ENCODE results near the gene ALOX5AP. TPM values are rescaled to one million over a fixed set of nuclear protein-coding genes. Genes with fewer than 3 reads are reported as not detected.

ALOX5AP gene
- polyA plus RNA-seq, 2 of the 4 experiments (the other 2 are of a cell fraction) = 2.3 to 2.8 TPM

DNA sequence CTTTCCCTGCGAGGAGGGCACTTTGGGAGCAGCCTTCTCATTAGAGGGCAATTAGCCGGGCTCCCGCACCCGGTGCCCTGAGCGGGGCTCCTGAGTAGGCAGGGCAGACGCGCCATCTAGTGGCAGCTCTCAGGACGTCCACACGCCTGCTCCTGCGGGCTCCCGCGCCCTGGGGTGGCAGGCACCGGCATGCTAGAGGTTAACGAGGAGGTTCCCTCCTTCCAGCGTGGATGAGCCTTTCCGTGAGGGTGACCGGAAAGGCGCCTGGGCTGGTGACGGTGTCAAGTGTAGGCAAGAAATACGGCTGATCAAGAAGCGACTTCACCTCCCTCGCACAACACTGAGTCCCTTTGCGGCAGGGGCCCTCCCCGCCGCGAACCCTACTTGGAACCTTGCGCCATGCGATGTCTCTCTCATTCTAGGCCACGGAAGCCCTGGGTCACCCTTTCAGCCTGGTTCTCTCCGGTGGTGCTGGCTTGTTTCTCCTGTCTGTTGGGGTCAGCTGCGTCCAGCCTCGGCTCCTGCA lies 67.7 kb downstream of the ALOX5AP start:
- DNase-seq (ENCODE audit: low read depth in 1 of 2, low spot score in 1 of 2) = peak; percentile 44 to 71
- peaks cover 8% of the 10 kb centered on the region; the same call in 1 of the 3 replicates for H3K4me1 ChIP-seq
- WGBS (ENCODE audit: missing lambda C conversion rate) = 23% methylated on average over 5 of the region's 32 CpGs
- ATAC-seq = peak; percentile 97 to 99
- no peak for FAIRE-seq
- H3K27ac ChIP-seq = peak overlapping the region; percentile 62 to 81
- peak overlapping the region; percentile 69 for H3K4me2 ChIP-seq
- no peaks in the 10 kb centered on the region for H3K9me3 ChIP-seq
- H3K4me3 ChIP-seq = no peak overlapping the region
- ChIA-PET CTCF (interaction anchor here (0.6 to 5.0 kb wide), 26 partner anchors 11 to 669 kb away, joined by 3 to 40 read pairs (median 4); no protein-coding TSS in a partner anchor), POLR2A (no interaction called here)
- TF ChIP-seq FOSB (CRISPR knock-in tag; IDR thresholded peaks at IDR 0.05) (no peak), NFE2L2 (conservative IDR thresholded peaks at IDR 0.05; ENCODE audit: low read length) (no peak), CTCF (IDR thresholded peaks at IDR 0.05) (peak; percentile 80), RAD21 (conservative IDR thresholded peaks at IDR 0.05 in 1 of 2, IDR thresholded peaks at IDR 0.05 in 1 of 2) (peak; percentile 87 to 95), NPAS2 (CRISPR knock-in tag; IDR thresholded peaks at IDR 0.05; ENCODE audit: borderline replicate concordance) (no peak), RARB (CRISPR knock-in tag; IDR thresholded peaks at IDR 0.05) (no peak), CBX2 (IDR thresholded peaks at IDR 0.05; ENCODE audit: borderline replicate concordance, low read depth) (no peak), GATA3 (IDR thresholded peaks at IDR 0.05; ENCODE audit: borderline replicate concordance) (no peak), JUNB (IDR thresholded peaks at IDR 0.05) (no peak), MYC (IDR thresholded peaks at IDR 0.05; ENCODE audit: borderline replicate concordance, low read length) (no peak), FOXS1 (CRISPR knock-in tag; IDR thresholded peaks at IDR 0.05) (no peak), CBX8 (IDR thresholded peaks at IDR 0.05) (no peak), CHD2 (IDR thresholded peaks at IDR 0.05; ENCODE audit: low read length, partially characterized antibody) (no peak), HDAC2 (IDR thresholded peaks at IDR 0.05) (no peak), TP53 (CRISPR knock-in tag; IDR thresholded peaks at IDR 0.05) (no peak), CHD4 (IDR thresholded peaks at IDR 0.05; ENCODE audit: borderline replicate concordance) (no peak), ESRRA (IDR thresholded peaks at IDR 0.05; ENCODE audit: borderline replicate concordance, low read length) (no peak), NR3C1 (IDR thresholded peaks at IDR 0.05) (no peak), KDM1A (IDR thresholded peaks at IDR 0.05; ENCODE audit: low read depth) (no peak), EHF (CRISPR knock-in tag; IDR thresholded peaks at IDR 0.05) (no peak), ZC3H11A (IDR thresholded peaks at IDR 0.05) (no peak), FOSL2 (IDR thresholded peaks at IDR 0.05) (no peak), FOSL2 (CRISPR knock-in tag; IDR thresholded peaks at IDR 0.05) (no peak), SREBF2 (IDR thresholded peaks at IDR 0.05) (no peak), MAZ (IDR thresholded peaks at IDR 0.05; ENCODE audit: borderline replicate concordance, low read depth, low read length) (no peak), ZFP36 (IDR thresholded peaks at IDR 0.05; ENCODE audit: borderline replicate concordance, partially characterized antibody) (no peak), EP300 (IDR thresholded peaks at IDR 0.05) (no peak), POLR2AphosphoS2 (conservative IDR thresholded peaks at IDR 0.05; ENCODE audit: low read length) (no peak), CEBPB (IDR thresholded peaks at IDR 0.05) (no peak), HOXB13 (CRISPR knock-in tag; IDR thresholded peaks at IDR 0.05; ENCODE audit: low read depth) (no peak), RNF2 (IDR thresholded peaks at IDR 0.05; ENCODE audit: borderline replicate concordance, low read depth) (no peak), PHF8 (IDR thresholded peaks at IDR 0.05; ENCODE audit: borderline replicate concordance, low read depth) (no peak), SMC3 (IDR thresholded peaks at IDR 0.05) (peak; percentile 90)
- TF ChIP-seq, protein P1, sequence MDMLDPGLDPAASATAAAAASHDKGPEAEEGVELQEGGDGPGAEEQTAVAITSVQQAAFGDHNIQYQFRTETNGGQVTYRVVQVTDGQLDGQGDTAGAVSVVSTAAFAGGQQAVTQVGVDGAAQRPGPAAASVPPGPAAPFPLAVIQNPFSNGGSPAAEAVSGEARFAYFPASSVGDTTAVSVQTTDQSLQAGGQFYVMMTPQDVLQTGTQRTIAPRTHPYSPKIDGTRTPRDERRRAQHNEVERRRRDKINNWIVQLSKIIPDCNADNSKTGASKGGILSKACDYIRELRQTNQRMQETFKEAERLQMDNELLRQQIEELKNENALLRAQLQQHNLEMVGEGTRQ (IDR thresholded peaks at IDR 0.05) = no peak
- TF ChIP-seq, protein P2, sequence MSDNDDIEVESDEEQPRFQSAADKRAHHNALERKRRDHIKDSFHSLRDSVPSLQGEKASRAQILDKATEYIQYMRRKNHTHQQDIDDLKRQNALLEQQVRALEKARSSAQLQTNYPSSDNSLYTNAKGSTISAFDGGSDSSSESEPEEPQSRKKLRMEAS (IDR thresholded peaks at IDR 0.05) = peak; percentile 66
- TF ChIP-seq, protein P3, sequence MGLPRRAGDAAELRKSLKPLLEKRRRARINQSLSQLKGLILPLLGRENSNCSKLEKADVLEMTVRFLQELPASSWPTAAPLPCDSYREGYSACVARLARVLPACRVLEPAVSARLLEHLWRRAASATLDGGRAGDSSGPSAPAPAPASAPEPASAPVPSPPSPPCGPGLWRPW (IDR thresholded peaks at IDR 0.05) = no peak
- TF ChIP-seq, protein P4, sequence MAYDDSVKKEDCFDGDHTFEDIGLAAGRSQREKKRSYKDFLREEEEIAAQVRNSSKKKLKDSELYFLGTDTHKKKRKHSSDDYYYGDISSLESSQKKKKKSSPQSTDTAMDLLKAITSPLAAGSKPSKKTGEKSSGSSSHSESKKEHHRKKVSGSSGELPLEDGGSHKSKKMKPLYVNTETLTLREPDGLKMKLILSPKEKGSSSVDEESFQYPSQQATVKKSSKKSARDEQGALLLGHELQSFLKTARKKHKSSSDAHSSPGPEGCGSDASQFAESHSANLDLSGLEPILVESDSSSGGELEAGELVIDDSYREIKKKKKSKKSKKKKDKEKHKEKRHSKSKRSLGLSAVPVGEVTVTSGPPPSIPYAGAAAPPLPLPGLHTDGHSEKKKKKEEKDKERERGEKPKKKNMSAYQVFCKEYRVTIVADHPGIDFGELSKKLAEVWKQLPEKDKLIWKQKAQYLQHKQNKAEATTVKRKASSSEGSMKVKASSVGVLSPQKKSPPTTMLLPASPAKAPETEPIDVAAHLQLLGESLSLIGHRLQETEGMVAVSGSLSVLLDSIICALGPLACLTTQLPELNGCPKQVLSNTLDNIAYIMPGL (CRISPR knock-in tag; IDR thresholded peaks at IDR 0.05; ENCODE audit: borderline replicate concordance) = no peak
- TF ChIP-seq, protein P5, sequence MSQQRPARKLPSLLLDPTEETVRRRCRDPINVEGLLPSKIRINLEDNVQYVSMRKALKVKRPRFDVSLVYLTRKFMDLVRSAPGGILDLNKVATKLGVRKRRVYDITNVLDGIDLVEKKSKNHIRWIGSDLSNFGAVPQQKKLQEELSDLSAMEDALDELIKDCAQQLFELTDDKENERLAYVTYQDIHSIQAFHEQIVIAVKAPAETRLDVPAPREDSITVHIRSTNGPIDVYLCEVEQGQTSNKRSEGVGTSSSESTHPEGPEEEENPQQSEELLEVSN (IDR thresholded peaks at IDR 0.05; ENCODE audit: borderline replicate concordance, low read depth) = peak; percentile 80

Data from A549 (cell line).